Neuronal stem cell (in vitro differentiated cells): ENCODE data around the gene KCTD21.
A peak's percentile ranks its signal among the peaks of the same experiment; 100 is the strongest.

Experiments
- DNase-seq: peaks from one replicate; pipeline ENCODE4 v3.0.0-alpha.2; 2013; ENCODE audit warnings: low spot score
- H2AFZ ChIP-seq: one replicate; pipeline ENCODE4 v1.6.1; 2013; ENCODE audit warnings: mild to moderate bottlenecking, low read length, inconsistent platforms
- H2AK5ac ChIP-seq: 2 replicates; pipeline ENCODE4 v1.6.1; 2013; ENCODE audit warnings: low read depth, mild to moderate bottlenecking, inconsistent platforms, low read length, moderate library complexity, mixed read lengths
- H2BK120ac ChIP-seq: 2 replicates; pipeline ENCODE4 v1.6.1; 2013; ENCODE audit warnings: low read depth, mild to moderate bottlenecking, inconsistent platforms, low read length, moderate library complexity, mixed read lengths
- H2BK12ac ChIP-seq: one replicate; pipeline ENCODE4 v1.6.1; 2013; ENCODE audit warnings: low read length, inconsistent platforms
- H2BK15ac ChIP-seq: 2 replicates; pipeline ENCODE4 v1.6.1; 2013; ENCODE audit warnings: mild to moderate bottlenecking, low read length, inconsistent platforms, mixed read lengths
- H2BK5ac ChIP-seq: one replicate; pipeline ENCODE4 v1.6.1; 2013; ENCODE audit warnings: inconsistent platforms, mild to moderate bottlenecking, low read length, moderate library complexity
- H3K14ac ChIP-seq: one replicate; pipeline ENCODE4 v1.6.1; 2013; ENCODE audit warnings: low read length, inconsistent platforms
- H3K18ac ChIP-seq: 2 replicates; pipeline ENCODE4 v1.6.1; 2013; ENCODE audit warnings: low read length, inconsistent platforms
- H3K23ac ChIP-seq: 2 replicates; pipeline ENCODE4 v1.6.1; 2013; ENCODE audit warnings: low read depth, mild to moderate bottlenecking, mixed read lengths, low read length, inconsistent platforms; ENCODE audit not compliant: poor library complexity
- H3K27ac ChIP-seq: replicated peaks from 3 replicates; pipeline ENCODE4 v1.5.1; 2013; ENCODE audit warnings: low read length, inconsistent platforms
- H3K27me3 ChIP-seq, 3 experiments: 2 replicates each; pipeline ENCODE4 v1.6.1; 2013; ENCODE audit warnings: low read length in 3 of 3, mild to moderate bottlenecking in 2 of 3, inconsistent platforms in 1 of 3, low read depth in 1 of 3, mixed read lengths in 1 of 3, moderate library complexity in 1 of 3; ENCODE audit not compliant: control insufficient read depth in 3 of 3, insufficient read depth in 3 of 3
- H3K36me3 ChIP-seq, 2 donors: replicated peaks in 1 of 2; 2 replicates each; pipeline ENCODE4 v1.6.1; 2013; ENCODE audit warnings: low read length in 2 of 2; ENCODE audit not compliant: control insufficient read depth in 2 of 2, insufficient read depth in 2 of 2
- H3K4ac ChIP-seq: 2 replicates; pipeline ENCODE4 v1.6.1; 2013; ENCODE audit warnings: inconsistent platforms, mild to moderate bottlenecking, low read length, moderate library complexity
- H3K4me1 ChIP-seq, 2 donors: 1 replicate in 1 of 2; 2 replicates in 1 of 2; pipeline ENCODE4 v1.6.1; 2013; ENCODE audit warnings: low read length in 2 of 2, low read depth in 1 of 2; ENCODE audit not compliant: control insufficient read depth in 2 of 2, insufficient read depth in 1 of 2
- H3K4me2 ChIP-seq: one replicate; pipeline ENCODE4 v1.6.1; 2013; ENCODE audit warnings: mild to moderate bottlenecking, low read length, inconsistent platforms; ENCODE audit not compliant: insufficient read depth, poor library complexity, severe bottlenecking
- H3K4me3 ChIP-seq, 2 donors: 2 replicates each; pipeline ENCODE4 v1.5.1; 2013; ENCODE audit warnings: low read length in 2 of 2, mild to moderate bottlenecking in 2 of 2, inconsistent platforms in 1 of 2, moderate library complexity in 1 of 2
- H3K79me1 ChIP-seq: one replicate; pipeline ENCODE4 v1.6.1; 2013; ENCODE audit warnings: low read depth, mild to moderate bottlenecking, inconsistent platforms, low read length, moderate library complexity
- H3K9ac ChIP-seq: one replicate; pipeline ENCODE4 v1.6.1; 2013; ENCODE audit warnings: mild to moderate bottlenecking, low read depth, low read length, inconsistent platforms; ENCODE audit not compliant: poor library complexity
- H3K9me3 ChIP-seq, 2 donors: replicated peaks in 1 of 2; 2 replicates each; pipeline versions ENCODE3 to v1.6.1; 2013; ENCODE audit warnings: low read length in 2 of 2, mild to moderate bottlenecking in 2 of 2, inconsistent platforms in 1 of 2, low read depth in 1 of 2, mixed read lengths in 1 of 2, moderate library complexity in 1 of 2; ENCODE audit not compliant: control insufficient read depth in 2 of 2, insufficient read depth in 1 of 2
- H4K8ac ChIP-seq: one replicate; pipeline ENCODE4 v1.6.1; 2013; ENCODE audit warnings: low read depth, mild to moderate bottlenecking, inconsistent platforms, low read length, moderate library complexity
- H4K91ac ChIP-seq: one replicate; pipeline ENCODE4 v1.6.1; 2013; ENCODE audit warnings: low read length, low read depth, mild to moderate bottlenecking, inconsistent platforms; ENCODE audit not compliant: poor library complexity
- WGBS, 2 donors: extraction: QIAGEN DNeasy Blood & Tissue Kit; methylation state at CpG; one replicate each; pipeline ENCODE4 v1.1.7; 2013; ENCODE audit warnings: missing lambda C conversion rate in 2 of 2, mixed read lengths in 1 of 2; ENCODE audit not compliant: insufficient read length in 2 of 2, insufficient replicate concordance in 1 of 2; ENCODE audit errors: extremely low coverage in 2 of 2; 5-methylcytosine and 5-hydroxymethylcytosine counted together

KCTD21 gene

GRCh38 chr11:78147807-78148206 is 40.6 kb downstream of the KCTD21 start:
- Histone ChIP-seq H4K91ac (no peak overlapping the region), H2AFZ (no peak overlapping the region), H3K4me1 (no peaks in the 10 kb centered on the region), H2BK12ac (no peak overlapping the region), H3K4me3 (no peak overlapping the region), H4K8ac (no peak overlapping the region), H3K27me3 (no peaks in the 10 kb centered on the region), H3K9ac (no peak overlapping the region), H2BK5ac (no peak overlapping the region), H3K9me3 (no peaks in the 10 kb centered on the region), H3K4me2 (no peak overlapping the region), H2BK120ac (no peak overlapping the region), H3K27ac (no peak overlapping the region), H3K79me1 (no peaks in the 10 kb centered on the region), H3K23ac (no peak overlapping the region), H3K36me3 (peaks cover 0 to 46% of the 10 kb centered on the region in 2 donors), H3K14ac (no peak overlapping the region), H3K18ac (no peak overlapping the region), H2BK15ac (no peak overlapping the region), H3K4ac (no peak overlapping the region), H2AK5ac (no peak overlapping the region)
- WGBS, 2 donors, result no CpG with 5 or more reads among the region's 2 CpGs
- no peak for DNase-seq

GRCh38 chr11:78145511-78146025 is 42.9 kb downstream of the KCTD21 start:
- no peaks in the 10 kb centered on the region for H3K9me3 ChIP-seq
- no peaks in the 10 kb centered on the region for H3K27me3 ChIP-seq
- no peak overlapping the region for H2BK5ac ChIP-seq
- no peak overlapping the region for H2AK5ac ChIP-seq
- H3K27ac ChIP-seq, result no peak overlapping the region
- H4K8ac ChIP-seq, result no peak overlapping the region
- H3K4me2 ChIP-seq, result no peak overlapping the region
- no peak overlapping the region for H3K4ac ChIP-seq
- H3K23ac ChIP-seq, result no peak overlapping the region
- no CpG with 5 or more reads among the region's 1 CpG for WGBS, 2 donors
- H3K9ac ChIP-seq, result no peak overlapping the region
- no peaks in the 10 kb centered on the region for H3K79me1 ChIP-seq
- H2BK120ac ChIP-seq, result no peak overlapping the region
- no peak overlapping the region for H4K91ac ChIP-seq
- no peak overlapping the region for H2BK15ac ChIP-seq
- no peak overlapping the region for H2AFZ ChIP-seq
- peaks cover 3 to 57% of the 10 kb centered on the region in 2 donors for H3K36me3 ChIP-seq
- H2BK12ac ChIP-seq, result no peak overlapping the region
- peaks cover 1 to 4% of the 10 kb centered on the region in 2 donors for H3K4me1 ChIP-seq
- no peak overlapping the region for H3K4me3 ChIP-seq
- H3K14ac ChIP-seq, result no peak overlapping the region
- DNase-seq, result no peak
- H3K18ac ChIP-seq, result no peak overlapping the region

- Histone ChIP-seq H3K14ac (no peak overlapping the region), H2AFZ (no peak overlapping the region), H3K9me3 (peaks cover 0 to 4% of the 10 kb centered on the region in 2 donors), H2BK5ac (no peak overlapping the region), H3K27me3 (no peaks in the 10 kb centered on the region), H2AK5ac (no peak overlapping the region), H3K18ac (no peak overlapping the region), H2BK120ac (no peak overlapping the region), H2BK12ac (no peak overlapping the region), H3K4me3 (peak overlapping the region; percentile 30 to 84), H3K27ac (no peak overlapping the region), H3K23ac (no peak overlapping the region), H3K4ac (no peak overlapping the region), H2BK15ac (no peak overlapping the region), H4K8ac (no peak overlapping the region), H3K4me1 (peaks cover 5 to 8% of the 10 kb centered on the region in 2 donors), H3K79me1 (peaks cover 6% of the 10 kb centered on the region), H3K4me2 (no peak overlapping the region), H3K9ac (no peak overlapping the region), H4K91ac (no peak overlapping the region), H3K36me3 (peaks cover 5 to 66% of the 10 kb centered on the region in 2 donors)
- no CpG with 5 or more reads among the region's 17 CpGs for WGBS, 2 donors
- DNase-seq, result no peak
Observed at GRCh38 chr11:78140392-78141077, 47.9 kb downstream of the KCTD21 start.

GRCh38 chr11:78139422-78140391 is 48.7 kb downstream of the KCTD21 start, which contains the start of gene ALG8:
Gene ALG8 (minus strand): TSS chr11:78139626. CDS start chr11:78139588, 38 bp downstream.
- Histone ChIP-seq H3K79me1 (peaks cover 6% of the 10 kb centered on the region), H3K4me3 (peak within 1 kb of the TSS; percentile 84 to 93), H2BK12ac (no peak within 1 kb of the TSS), H2AFZ (peak within 1 kb of the TSS; percentile 73), H3K14ac (no peak within 1 kb of the TSS), H3K9me3 (peaks cover 0 to 10% of the 10 kb centered on the region in 2 donors), H2BK120ac (no peak within 1 kb of the TSS), H2AK5ac (no peak within 1 kb of the TSS), H3K23ac (no peak within 1 kb of the TSS), H3K36me3 (peaks cover 9 to 71% of the 10 kb centered on the region in 2 donors), H3K27ac (peak within 1 kb of the TSS; percentile 33), H3K18ac (peak within 1 kb of the TSS; percentile 91), H3K4me1 (peaks cover 5 to 8% of the 10 kb centered on the region in 2 donors), H3K4me2 (peak within 1 kb of the TSS; percentile 94), H3K9ac (peak within 1 kb of the TSS; percentile 87), H2BK15ac (no peak within 1 kb of the TSS), H4K91ac (no peak within 1 kb of the TSS), H3K4ac (no peak within 1 kb of the TSS), H4K8ac (peak within 1 kb of the TSS; percentile 31), H2BK5ac (peak within 1 kb of the TSS; percentile 15), H3K27me3 (no peaks in the 10 kb centered on the region)
- DNase-seq, result peak; percentile 91
- no CpG with 5 or more reads among the region's 52 CpGs for WGBS, 2 donors
